Retinal pigment epithelial cell (primary cell): ENCODE results near the gene CRYBG1.
"Not testable (repeated sequence)": the region's sequence is repeated elsewhere in the genome, so short reads cannot be mapped to it uniquely, and the experiment has no call there.

Source experiments
- DNase-seq: peaks from one replicate; pipeline ENCODE4 v3.0.0-alpha.2; 2010; ENCODE audit warnings: low read depth
- H3K4me3 ChIP-seq: 2 replicates; pipeline ENCODE4 v1.5.1; 2011; ENCODE audit warnings: mild to moderate bottlenecking, low read length, control low read depth, moderate library complexity
- TF ChIP-seq, protein P1 (sequence below): conservative IDR thresholded peaks from 2 replicates; pipeline ENCODE4 v1.5.1; 2011; ENCODE audit warnings: low read depth, low read length, control low read depth, inconsistent platforms

Gene CRYBG1

DNA sequence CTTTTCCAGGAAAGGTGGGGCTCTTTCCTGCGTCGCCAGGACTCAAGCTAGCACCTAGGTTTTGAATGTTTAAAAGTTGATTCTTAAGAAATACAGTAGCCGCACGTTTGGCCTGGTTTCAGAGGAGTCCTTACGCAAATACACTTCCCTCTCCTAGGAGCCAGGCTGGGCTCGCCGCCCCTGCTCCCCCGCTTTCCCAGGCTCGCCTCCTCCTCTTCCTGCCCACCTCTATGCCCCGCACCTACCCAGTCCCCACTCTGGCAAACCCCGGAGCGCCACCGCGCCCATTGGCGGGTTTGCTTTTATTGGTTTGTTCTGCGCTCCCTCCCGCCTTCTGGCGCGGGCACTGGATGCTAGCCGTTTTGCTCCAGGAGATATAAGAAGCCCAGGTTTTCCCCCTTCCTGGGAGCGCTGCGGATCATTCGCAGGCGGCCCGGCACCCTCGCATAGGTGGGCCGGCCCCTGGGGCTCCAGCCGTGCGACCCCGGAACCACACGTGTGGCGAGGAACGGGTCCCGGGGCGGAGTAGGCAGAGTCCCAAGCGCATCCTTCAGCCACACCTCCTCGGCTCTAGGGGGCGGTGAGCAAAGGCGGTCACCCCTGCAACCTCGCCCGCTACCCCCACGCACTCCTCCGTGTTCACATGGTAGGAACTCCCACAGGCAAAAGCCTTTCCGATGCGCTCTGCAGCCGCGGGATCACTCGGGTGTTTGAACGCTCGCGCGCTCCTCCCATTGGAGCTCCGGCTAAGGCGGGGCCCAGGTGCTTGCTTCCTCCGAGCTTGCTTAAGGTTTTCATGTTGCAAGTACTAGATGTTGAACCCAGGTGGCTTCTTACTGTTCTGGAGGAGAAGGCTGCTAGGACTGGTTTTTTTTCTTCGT lies 149.8 kb downstream of the CRYBG1 start:
- no peak for DNase-seq
- TF ChIP-seq, protein P1, sequence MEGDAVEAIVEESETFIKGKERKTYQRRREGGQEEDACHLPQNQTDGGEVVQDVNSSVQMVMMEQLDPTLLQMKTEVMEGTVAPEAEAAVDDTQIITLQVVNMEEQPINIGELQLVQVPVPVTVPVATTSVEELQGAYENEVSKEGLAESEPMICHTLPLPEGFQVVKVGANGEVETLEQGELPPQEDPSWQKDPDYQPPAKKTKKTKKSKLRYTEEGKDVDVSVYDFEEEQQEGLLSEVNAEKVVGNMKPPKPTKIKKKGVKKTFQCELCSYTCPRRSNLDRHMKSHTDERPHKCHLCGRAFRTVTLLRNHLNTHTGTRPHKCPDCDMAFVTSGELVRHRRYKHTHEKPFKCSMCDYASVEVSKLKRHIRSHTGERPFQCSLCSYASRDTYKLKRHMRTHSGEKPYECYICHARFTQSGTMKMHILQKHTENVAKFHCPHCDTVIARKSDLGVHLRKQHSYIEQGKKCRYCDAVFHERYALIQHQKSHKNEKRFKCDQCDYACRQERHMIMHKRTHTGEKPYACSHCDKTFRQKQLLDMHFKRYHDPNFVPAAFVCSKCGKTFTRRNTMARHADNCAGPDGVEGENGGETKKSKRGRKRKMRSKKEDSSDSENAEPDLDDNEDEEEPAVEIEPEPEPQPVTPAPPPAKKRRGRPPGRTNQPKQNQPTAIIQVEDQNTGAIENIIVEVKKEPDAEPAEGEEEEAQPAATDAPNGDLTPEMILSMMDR: peak; percentile 18
- peak overlapping the region; percentile 51 for H3K4me3 ChIP-seq

DNA sequence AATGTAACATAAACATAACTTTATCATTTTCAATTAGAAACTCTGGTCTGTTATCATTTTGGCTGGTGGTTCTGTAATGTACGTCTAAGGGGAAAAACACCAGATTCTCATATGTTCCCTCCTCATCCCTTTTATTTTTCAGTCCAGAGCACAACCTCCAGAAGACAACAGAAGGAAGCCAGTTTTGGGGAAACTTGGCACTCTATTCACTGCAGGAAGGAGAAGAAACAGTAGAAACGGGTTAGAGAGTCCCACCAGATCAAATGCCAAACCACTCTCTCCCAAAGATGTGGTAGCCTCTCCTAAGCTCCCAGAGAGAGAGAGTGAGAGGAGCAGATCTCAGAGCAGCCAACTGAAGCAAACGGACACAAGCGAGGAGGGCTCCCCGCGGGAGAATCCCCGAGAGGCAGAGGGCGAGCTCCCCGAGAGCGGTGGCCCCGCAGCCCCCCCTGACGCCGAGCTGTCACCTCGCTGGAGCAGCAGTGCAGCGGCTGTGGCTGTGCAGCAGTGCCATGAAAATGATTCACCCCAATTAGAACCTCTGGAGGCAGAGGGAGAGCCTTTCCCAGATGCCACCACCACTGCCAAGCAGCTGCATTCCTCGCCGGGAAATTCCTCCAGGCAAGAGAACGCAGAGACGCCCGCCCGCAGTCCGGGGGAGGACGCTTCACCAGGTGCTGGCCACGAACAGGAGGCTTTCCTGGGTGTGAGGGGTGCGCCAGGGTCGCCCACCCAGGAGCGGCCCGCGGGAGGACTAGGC lies 151.0 kb downstream of the CRYBG1 start:
- TF ChIP-seq, protein P1: no peak

GRCh38 chr6:106512048-106512967 lies 151.8 kb downstream of the CRYBG1 start:
- no peak for DNase-seq
- peak overlapping the region; percentile 46 for H3K4me3 ChIP-seq
- TF ChIP-seq, protein P1: peak; percentile 27

More for the DNA sequence above, 151.0 kb downstream of the CRYBG1 start:
- no peak for DNase-seq
- H3K4me3 ChIP-seq: peak overlapping the region; percentile 46

- TF ChIP-seq, protein P1: no peak
- no peak for DNase-seq
- H3K4me3 ChIP-seq: no peak overlapping the region
Measured at GRCh38 chr6:106512968-106513574, 152.6 kb downstream of the CRYBG1 start.

DNA sequence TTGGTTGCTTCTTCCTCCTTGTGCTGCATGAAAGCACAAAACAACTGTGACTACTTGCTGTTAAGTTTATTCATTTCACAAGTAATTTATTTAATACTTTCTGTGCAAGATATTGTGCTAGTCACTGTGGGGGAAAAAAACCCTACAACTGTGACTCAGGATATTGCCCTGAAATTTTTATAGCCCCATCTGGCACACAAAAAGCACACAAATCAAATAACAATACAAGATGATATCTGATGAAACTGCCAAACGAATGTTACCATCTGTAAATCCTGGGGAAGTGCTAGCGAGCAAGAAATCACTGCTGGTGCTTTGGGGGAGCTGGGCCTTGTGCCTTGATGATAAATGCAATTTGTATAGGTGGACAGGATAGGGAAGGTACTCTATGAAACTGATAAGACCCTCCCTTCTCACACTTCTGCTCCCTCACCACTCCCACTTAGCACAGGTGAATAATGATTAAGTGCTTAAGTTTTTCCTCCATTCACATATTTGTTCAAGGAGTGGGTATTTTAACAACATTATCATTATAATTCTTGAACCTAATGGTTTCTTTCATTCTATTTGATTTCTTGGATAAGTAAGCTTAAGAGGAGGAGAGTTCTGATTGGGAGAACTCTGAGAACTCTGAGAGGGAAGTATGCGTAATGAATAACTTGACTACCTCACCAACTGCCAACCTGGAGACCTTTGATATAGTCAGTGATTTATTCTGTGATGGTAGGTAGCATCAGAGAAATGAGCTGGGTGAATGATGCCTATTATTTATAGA lies 153.5 kb downstream of the CRYBG1 start:
- TF ChIP-seq, protein P1: no peak
- DNase-seq: no peak
- no peak overlapping the region for H3K4me3 ChIP-seq

- DNase-seq: no peak
- TF ChIP-seq, protein P1: no peak
- no peak overlapping the region for H3K4me3 ChIP-seq
Measured at GRCh38 chr6:106514583-106514885, 154.0 kb downstream of the CRYBG1 start.

DNA sequence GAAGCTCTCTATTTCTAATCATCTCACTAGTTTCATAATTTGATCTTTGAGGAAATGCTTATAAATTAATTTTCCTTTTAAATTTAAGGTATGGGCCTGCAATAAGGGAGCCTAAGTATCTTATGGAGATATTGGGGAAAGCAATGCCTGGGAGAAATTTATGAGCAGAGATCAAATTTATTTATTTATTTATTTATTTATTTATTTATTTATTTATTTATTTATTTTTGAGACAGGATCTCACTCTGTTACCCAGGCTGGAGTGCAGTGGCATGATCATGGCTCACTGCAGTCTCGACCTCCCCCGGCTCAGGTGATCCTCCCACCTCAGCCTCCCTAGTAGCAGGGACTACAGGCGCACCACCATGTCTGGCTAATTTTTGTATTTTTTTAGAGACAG lies 155.1 kb downstream of the CRYBG1 start:
- H3K4me3 ChIP-seq, DNase-seq: not testable (repeated sequence)
